ENCODE results near the gene FHOD3.

Gene FHOD3

DNA sequence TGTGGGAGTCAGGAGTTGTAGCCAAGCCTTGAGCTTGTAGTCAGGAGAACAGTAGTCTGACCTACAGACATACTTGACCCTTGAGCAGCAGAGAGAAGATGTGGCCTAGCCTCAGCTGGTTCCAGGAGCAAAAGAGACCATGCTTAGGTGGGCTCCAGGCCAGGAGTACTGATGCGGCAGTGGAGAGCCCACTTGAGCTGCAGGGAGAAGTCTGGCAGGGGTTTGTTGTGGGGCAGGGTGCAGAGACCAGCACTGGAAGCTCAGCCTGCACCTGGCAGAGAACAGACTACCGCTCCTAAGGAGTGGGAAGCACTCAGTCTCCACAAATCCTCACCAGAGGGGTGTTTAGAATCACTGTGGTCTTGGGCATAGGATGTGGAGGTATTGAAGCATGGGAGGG lies 333.4 kb downstream of the FHOD3 start:
- DNase-seq (ENCODE audit: low spot score): no peak

GRCh38 chr18:36633961-36634412 lies 336.5 kb downstream of the FHOD3 start:
- no peak for DNase-seq (ENCODE audit: low spot score)

DNA sequence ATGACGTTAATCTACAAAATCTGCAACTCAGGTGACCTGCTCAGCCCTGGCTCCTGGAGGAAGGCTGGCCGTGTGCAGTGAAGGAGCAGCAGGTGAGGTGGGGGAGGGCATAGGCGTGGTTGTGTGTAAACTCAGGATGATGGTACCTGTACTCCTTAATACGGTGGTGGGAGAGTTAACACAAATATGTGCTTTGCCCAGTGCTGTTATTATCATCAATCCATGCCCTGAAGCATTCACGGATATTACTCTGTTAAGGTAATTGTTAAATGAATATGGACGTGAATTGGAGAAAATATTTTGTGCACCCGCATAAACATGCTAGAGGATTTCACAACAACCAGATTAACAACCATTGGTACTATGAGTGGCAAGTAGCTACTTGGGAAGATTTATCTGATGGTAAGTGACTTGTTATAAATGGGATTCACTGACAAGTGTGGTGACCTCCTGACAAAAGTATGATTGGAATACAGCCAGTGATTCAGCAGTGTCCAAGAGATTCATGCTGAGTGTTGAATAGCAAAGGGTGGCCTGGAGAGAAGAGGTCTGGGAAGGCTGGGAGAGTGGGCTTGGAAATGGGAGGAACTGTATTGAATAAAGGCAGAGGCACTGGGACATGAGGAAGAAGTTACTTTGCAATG lies 337.2 kb downstream of the FHOD3 start:
- no peak for DNase-seq (ENCODE audit: low spot score)

DNA sequence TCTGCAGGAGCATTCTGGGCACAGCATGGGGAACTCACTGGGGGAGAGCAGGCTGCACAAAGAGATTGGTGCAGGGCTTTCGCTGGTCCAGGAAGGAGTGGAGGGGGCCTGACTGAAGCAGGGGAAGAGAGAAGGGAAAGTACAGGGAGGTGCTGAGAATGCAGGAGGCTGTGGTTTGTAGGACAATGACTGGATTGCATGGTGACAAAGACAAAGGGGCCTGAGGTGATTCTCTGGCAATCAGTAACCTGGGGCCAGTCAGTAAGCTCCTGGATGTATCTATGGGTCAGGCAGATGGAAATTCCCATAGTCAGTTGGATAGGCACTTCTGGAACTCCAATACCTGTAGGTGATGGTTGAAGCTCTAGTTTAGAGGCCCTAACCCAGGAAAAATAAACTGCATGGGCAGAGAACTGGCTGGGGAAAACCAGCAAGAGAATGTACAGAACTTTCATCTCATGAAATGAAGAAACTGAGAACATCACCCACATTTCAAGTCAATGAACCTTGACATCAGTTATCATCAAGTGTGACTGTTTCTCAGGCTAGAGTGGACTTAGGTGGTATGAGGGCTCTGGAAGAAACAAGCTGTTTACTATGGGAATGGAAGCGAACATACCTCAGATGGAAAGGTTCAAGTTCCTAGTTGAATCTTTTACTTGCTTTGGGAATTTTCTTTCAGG lies 338.0 kb downstream of the FHOD3 start:
- DNase-seq (ENCODE audit: low spot score): no peak

GRCh38 chr18:36636237-36636817 lies 338.8 kb downstream of the FHOD3 start:
- DNase-seq (ENCODE audit: low spot score): no peak

DNA sequence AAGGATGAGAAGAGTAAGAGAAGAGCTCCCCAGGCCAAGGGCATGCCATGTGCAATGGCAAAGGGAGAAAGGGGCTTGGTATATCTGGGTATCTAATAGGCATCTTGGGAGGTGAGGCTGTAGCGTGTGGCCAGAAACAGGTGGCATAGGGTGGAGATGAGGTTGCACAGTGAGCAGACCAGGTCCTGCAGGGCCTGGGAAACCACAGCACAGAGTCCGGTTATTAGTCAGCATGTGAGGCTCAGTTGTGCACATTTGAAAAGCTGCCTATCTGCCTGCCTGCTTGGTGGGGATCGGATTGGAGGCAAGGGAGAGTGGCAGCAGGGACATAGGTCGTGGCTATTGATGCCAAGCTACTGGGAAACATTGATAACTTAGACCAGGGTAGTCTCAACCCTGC lies 340.7 kb downstream of the FHOD3 start:
- DNase-seq (ENCODE audit: low spot score): no peak

- no peak for DNase-seq (ENCODE audit: low spot score)
These were observed 342.8 kb downstream of the FHOD3 start for GRCh38 chr18:36640021-36640952.

- DNase-seq (ENCODE audit: low spot score): no peak
These were observed 345.5 kb downstream of the FHOD3 start for GRCh38 chr18:36643061-36643460.

- no peak for DNase-seq (ENCODE audit: low spot score)
These were observed 351.3 kb downstream of the FHOD3 start for GRCh38 chr18:36648803-36649202.

DNA sequence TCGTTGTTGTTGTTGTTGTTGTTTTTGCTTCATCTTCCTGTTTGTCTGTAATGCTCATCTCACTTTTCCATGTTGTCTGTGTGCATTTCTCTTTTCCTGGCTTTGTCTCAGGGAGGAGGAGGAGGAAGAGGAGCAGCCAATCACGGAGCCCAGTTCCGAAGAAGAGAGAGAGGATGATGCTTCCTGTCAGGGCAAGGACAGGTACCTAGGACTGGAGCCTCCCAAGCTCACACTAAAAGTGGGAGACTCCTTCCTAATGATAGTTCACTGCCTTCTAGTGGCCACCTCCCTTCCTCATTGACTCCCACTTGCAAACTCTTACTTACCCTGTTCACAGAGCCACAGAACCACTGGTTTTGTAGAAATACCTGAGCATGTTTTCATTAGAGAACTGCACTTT lies 351.7 kb downstream of the FHOD3 start:
- DNase-seq (ENCODE audit: low spot score): no peak

GRCh38 chr18:36650266-36650665 lies 352.8 kb downstream of the FHOD3 start:
- no peak for DNase-seq (ENCODE audit: low spot score)

DNA sequence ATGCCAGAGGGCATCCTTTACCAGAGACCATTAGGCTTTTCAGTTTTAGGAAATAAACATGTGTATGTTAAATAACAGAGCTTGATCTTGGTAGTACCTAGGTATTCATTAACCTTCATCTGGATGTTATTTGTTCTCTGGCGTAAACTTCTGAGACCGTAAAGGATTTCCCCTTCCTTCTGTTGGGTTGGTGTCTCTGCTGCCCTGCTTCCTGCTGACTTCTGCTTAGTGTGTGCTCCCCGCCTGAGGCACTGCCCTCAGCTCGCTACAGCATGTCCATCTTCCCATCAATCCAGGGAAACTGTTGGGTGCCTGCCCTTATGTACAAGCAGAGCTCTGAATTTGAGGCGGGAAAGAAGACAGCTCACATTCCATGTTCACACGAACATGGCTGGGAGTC lies 353.4 kb downstream of the FHOD3 start:
- no peak for DNase-seq (ENCODE audit: low spot score)

- no peak for DNase-seq (ENCODE audit: low spot score)
These were observed 355.0 kb downstream of the FHOD3 start for GRCh38 chr18:36652503-36652902.

- DNase-seq (ENCODE audit: low spot score): no peak
These were observed 355.8 kb downstream of the FHOD3 start for GRCh38 chr18:36653141-36653869.

DNA sequence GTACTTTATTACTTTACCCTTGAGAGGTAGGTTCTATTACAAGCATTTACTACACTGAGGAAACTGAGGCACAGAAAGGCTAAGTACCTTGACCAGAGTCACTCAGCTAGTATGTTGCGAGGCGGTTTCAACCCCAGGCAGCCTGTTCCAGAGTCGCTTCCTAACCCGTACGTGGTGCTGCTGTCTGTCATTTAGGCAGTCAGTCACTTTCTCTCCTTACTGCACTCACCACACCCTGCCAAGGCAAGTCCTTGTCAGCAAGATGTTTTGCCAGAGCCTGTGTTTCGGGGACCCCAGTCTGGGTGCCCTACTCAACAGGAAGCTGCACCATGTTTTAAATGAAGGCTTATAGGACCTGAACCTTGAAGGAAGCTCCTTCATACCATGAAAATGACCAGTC lies 356.4 kb downstream of the FHOD3 start:
- DNase-seq (ENCODE audit: low spot score): no peak

DNA sequence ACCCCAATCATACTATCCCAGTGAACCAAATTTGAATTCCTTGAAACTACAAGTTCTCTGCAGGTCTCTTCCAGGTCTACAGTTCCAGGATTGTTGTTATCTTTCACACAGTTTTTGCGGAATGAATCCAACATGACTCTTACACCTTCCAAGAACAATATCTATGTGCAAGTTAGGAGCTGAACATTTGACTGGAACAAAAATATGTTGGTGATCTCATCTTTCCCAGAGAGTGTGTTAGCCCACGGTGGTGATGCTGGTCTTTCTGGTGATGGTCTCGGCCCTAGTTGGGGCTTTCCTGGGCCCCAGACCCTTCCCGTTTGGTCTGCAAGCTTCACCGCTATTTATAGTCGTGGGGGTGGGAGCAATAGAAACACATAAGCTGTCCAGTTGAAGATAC lies 357.6 kb downstream of the FHOD3 start:
- no peak for DNase-seq (ENCODE audit: low spot score)

- DNase-seq (ENCODE audit: low spot score): no peak
These were observed 358.4 kb downstream of the FHOD3 start for GRCh38 chr18:36655930-36656329.

DNA sequence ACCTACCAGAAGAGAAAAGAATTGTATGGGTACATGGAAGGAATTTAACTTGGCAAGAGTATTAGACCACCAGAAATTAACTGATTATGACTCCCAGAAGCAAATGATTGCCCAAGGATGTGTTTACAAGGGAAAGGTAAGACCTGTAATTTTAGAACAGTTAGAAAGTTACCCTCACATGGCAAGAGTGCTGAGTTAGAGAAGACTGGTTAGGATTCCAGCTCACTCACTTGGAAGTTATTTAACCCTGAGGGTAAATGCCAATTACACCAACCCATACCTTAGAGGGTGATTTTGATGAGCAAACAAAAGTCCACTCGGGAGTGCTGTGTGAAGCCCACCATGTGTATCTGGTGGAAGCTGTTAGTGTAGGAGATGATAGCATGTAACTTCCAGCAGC lies 361.1 kb downstream of the FHOD3 start:
- DNase-seq (ENCODE audit: low spot score): no peak

DNA sequence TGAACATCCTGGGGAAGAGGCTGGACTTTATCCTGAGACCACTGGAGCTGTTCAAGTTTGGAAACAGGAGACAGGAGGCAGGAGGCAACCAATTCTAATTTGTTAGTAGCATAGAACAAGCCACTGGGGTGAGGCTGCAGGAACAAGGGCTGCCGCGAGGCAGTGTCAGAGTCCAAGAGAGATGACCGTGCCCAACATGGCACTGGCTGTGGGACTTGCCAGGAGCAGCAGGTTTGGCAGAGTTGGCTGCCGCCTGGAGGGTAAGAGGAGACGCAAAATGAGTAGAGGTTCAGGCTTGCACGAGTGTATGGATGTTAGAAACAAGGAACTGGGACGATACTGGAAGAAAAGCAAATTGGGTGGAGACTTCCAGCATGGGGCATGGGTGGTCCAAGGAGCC lies 362.8 kb downstream of the FHOD3 start:
- DNase-seq (ENCODE audit: low spot score): no peak

DNA sequence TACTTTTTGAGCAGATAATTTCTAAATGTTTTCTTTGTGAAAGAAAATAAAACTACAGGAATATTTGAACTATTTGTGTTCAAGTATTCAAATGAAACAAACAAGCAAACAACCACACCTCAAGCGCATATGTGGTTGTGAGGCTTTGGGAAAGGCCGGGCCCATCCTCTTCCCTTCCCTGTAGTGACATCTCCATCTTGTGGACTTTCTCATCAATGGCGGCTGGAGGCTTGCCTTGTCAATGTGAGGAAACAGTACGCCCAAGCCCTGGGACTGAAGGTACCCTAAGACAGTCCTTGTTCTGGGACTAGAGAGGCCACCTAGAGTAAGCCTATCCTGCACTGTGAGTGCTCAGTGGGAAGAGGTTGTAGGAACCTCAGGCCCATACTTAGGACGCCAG lies 364.5 kb downstream of the FHOD3 start:
- DNase-seq (ENCODE audit: low spot score): no peak

DNA sequence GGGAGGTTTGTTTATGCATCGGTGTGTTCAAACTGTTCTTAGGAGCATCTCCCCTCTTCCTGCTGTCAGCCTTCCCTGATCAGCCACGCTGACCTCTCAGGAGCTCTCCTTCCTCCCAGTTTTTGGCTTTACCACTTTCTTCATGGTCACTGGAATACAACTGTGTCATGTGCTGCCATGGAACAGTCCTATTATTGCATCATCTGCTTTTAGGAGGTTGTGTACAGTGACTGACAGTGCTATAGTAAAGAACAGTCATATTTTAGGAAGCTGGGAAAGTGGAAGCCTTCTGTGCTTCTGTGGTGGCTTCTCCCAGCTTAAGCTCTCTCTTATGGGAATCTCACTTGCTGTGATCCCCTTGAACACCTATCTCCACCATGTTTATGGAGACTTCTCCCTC lies 365.8 kb downstream of the FHOD3 start:
- DNase-seq (ENCODE audit: low spot score): no peak

DNA sequence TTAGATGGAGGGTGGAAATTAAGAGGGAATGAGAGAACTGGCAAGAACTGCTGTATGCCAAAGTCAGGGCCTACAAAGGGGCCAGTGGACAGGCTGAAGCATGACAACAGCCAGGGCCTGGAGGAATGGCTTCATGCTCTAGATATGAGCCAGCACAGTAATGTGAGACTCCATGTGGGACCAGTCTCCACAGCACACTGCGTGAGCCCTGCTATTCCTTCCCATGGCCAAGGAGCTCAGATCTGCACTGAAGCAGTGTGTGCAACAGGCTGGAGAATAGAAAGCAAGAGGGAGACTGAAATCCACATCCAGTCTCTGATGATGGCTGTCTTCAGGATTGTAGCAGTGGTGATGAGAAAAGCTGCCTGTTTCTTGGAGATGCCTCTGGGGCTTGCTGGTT lies 368.4 kb downstream of the FHOD3 start:
- no peak for DNase-seq (ENCODE audit: low spot score)
